GM12874 (cell line): Measurements from ENCODE around the gene CLEC16A.

Experiments
- CTCF ChIP-seq: IDR thresholded peaks from 2 replicates; pipeline ENCODE4 v1.5.1; 2011; ENCODE audit warnings: low read depth, mild to moderate bottlenecking, control low read depth, low read length, moderate library complexity; ENCODE audit not compliant: insufficient read depth

CLEC16A gene

GRCh38 chr16:11174141-11174540, 229.8 kb downstream of the CLEC16A start:
- TF ChIP-seq CTCF, result no peak

GRCh38 chr16:11175106-11175786, 230.9 kb downstream of the CLEC16A start:
- TF ChIP-seq CTCF, result no peak

- no peak for TF ChIP-seq CTCF
Observed at GRCh38 chr16:11175787-11176341, 231.5 kb downstream of the CLEC16A start.

GRCh38 chr16:11177578-11178160, 233.3 kb downstream of the CLEC16A start:
- TF ChIP-seq CTCF, result no peak

GRCh38 chr16:11178424-11178823, 234.1 kb downstream of the CLEC16A start:
- no peak for TF ChIP-seq CTCF

GRCh38 chr16:11179574-11179973, 235.2 kb downstream of the CLEC16A start:
- no peak for TF ChIP-seq CTCF

GRCh38 chr16:11180489-11180888, 236.1 kb downstream of the CLEC16A start:
- TF ChIP-seq CTCF, result no peak
